Measurements from ENCODE around the gene GJA1.

Gene GJA1

DNA sequence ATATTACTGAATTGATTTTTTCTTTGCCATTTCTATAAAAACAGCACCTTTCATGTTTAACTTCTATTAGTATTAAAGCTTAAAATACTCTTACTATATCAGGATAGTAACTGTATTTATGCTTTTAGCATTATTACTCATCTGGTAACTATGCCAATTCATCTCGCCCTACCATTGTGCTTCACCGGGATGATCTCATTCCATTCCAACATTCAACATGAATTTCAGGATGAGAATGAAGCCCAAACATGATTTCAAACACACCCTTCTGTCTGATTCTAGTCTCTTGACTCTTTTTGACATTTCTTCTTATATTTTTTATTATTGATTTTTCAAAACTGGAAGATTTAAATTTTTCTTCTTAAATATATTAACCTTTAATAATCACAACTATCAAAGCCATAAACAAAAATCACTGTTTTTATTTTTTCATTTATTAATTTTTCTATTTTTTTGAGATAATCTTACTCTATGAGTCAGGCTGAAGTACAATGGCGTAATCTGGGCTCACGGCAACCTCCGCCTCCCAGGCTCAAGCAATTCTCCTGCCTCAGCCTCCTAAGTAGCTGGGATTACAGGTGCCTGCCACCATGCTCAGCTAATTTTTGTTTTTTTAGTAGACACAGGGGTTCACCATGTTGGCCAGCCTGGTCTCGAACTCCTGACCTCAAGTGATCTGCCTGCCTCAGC, 46.7 kb downstream of the GJA1 start:
- no peaks in the 10 kb centered on the region for H3K36me3 ChIP-seq (ENCODE audit: insufficient read depth, low read length)
- H3K9me3 ChIP-seq (ENCODE audit: low read length) = no peaks in the 10 kb centered on the region
- H2AFZ ChIP-seq (ENCODE audit: low read depth, low read length) = no peak overlapping the region
- H3K27me3 ChIP-seq (ENCODE audit: insufficient read depth, low read length) = no peaks in the 10 kb centered on the region
- no peak overlapping the region for H3K4me3 ChIP-seq (ENCODE audit: low read length)
- H3K4me1 ChIP-seq (ENCODE audit: insufficient read depth, low read length) = no peaks in the 10 kb centered on the region

DNA sequence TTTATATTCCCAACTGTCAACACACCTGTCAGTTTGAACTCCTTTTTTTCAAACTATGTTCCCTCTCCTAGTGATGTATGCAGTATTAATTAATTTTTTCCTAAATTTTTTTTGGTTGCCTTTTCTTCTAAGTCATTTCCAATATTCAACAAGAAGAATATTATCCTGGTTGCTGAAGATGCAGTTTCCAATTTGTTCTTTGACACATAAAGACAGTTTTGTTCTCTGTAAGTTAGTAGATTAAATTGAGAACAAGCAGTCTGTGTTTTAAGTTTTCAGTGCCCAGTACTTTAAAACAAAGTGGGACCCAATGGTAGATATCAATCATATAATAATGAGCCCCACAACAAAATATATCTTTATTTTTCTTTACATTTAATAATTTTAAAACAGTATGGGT, 47.3 kb downstream of the GJA1 start:
- H3K36me3 ChIP-seq (ENCODE audit: insufficient read depth, low read length) = no peaks in the 10 kb centered on the region
- H2AFZ ChIP-seq (ENCODE audit: low read depth, low read length) = no peak overlapping the region
- H3K9me3 ChIP-seq (ENCODE audit: low read length) = no peaks in the 10 kb centered on the region
- no peak overlapping the region for H3K4me3 ChIP-seq (ENCODE audit: low read length)
- H3K4me1 ChIP-seq (ENCODE audit: insufficient read depth, low read length) = no peaks in the 10 kb centered on the region
- H3K27me3 ChIP-seq (ENCODE audit: insufficient read depth, low read length) = no peaks in the 10 kb centered on the region

DNA sequence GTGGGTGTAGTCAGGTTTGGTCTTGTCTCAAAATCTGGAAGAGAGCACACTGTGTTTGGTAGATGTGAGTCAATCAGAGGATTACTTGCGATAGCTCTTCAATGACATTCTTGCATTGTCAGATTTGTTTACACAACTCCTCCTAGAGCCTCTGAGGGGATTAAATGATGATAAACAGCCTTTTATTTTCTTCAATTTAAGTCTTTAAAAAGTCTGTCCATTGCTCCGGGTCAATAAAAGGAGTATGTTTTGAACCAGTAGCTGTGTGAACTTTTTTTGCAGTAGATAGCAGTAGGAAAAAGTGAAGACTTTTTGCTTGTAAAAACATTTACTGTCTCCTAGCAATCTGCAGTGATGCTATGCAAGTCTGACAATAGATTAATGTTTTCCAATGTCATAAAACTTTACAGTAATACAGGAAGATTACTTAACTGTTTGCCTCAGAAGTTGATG, 49.9 kb downstream of the GJA1 start:
- Histone ChIP-seq H3K4me3 (ENCODE audit: low read length) (no peak overlapping the region), H3K27me3 (ENCODE audit: insufficient read depth, low read length) (no peaks in the 10 kb centered on the region), H3K36me3 (ENCODE audit: insufficient read depth, low read length) (no peaks in the 10 kb centered on the region), H3K9me3 (ENCODE audit: low read length) (no peaks in the 10 kb centered on the region), H3K4me1 (ENCODE audit: insufficient read depth, low read length) (no peaks in the 10 kb centered on the region), H2AFZ (ENCODE audit: low read depth, low read length) (no peak overlapping the region)

DNA sequence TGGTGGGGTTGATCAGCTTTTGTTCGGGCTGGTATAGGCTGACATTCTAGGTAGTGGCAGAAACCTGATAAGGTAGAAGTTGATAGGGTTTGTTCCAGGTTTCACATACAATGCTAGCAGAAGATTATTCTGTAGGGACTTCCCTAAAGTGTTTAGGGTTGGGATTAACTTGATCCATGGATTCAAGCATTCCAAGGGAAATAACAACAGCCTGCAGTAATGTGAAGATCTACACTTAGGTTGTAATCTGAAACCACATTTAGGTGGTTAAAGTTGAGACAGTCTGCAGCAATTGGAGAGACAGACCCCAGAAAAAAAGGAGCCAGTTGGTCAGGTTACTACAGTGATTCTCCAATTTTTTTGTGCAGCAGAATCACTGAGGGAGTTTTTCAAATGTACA, 56.1 kb downstream of the GJA1 start:
- no peaks in the 10 kb centered on the region for H3K27me3 ChIP-seq (ENCODE audit: insufficient read depth, low read length)
- H3K36me3 ChIP-seq (ENCODE audit: insufficient read depth, low read length) = no peaks in the 10 kb centered on the region
- no peaks in the 10 kb centered on the region for H3K4me1 ChIP-seq (ENCODE audit: insufficient read depth, low read length)
- no peak overlapping the region for H3K4me3 ChIP-seq (ENCODE audit: low read length)
- H2AFZ ChIP-seq (ENCODE audit: low read depth, low read length) = no peak overlapping the region
- no peaks in the 10 kb centered on the region for H3K9me3 ChIP-seq (ENCODE audit: low read length)

DNA sequence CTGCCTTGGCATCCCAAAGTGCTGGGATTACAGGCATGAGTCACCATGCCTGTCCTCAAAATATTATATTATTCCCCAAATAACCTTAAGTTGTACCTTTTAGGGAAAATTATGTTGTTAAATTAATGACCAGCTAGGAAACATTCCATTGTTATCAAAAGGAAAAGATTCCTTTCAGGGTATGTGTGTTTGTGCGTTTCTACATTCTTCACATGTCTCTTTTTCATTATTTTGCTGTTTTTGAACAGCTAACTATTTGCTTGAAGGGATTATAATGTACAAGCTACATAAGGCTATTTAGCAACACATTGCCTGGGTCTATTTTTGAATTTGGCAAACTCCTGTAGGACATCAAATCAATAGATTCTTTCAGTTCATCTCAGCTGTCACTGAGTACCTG, 57.1 kb downstream of the GJA1 start:
- Histone ChIP-seq H3K27me3 (ENCODE audit: insufficient read depth, low read length) (no peaks in the 10 kb centered on the region), H3K9me3 (ENCODE audit: low read length) (no peaks in the 10 kb centered on the region), H3K4me3 (ENCODE audit: low read length) (no peak overlapping the region), H2AFZ (ENCODE audit: low read depth, low read length) (no peak overlapping the region), H3K4me1 (ENCODE audit: insufficient read depth, low read length) (no peaks in the 10 kb centered on the region), H3K36me3 (ENCODE audit: insufficient read depth, low read length) (no peaks in the 10 kb centered on the region)

DNA sequence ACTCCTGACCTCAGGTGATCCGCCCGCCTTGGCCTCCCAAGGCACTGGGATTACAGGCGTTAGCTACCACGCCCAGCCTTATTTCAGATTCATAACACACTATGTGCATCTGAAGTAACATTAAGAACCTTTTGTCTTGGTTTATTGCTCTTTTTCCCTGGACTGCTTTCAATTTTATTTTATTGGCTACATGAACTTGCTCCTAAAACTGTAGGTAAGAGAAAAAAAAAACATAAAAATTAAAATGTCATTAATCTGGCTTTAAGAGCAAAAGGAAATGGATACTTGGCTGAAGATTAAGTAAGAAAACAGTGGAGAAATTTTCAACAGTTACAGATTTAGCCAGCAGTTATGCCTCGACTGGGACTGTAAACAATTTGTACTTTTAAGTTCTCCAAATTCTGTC, 62.5 kb downstream of the GJA1 start:
- Histone ChIP-seq H2AFZ (ENCODE audit: low read depth, low read length) (no peak overlapping the region), H3K4me3 (ENCODE audit: low read length) (no peak overlapping the region), H3K4me1 (ENCODE audit: insufficient read depth, low read length) (no peaks in the 10 kb centered on the region), H3K9me3 (ENCODE audit: low read length) (no peaks in the 10 kb centered on the region), H3K36me3 (ENCODE audit: insufficient read depth, low read length) (no peaks in the 10 kb centered on the region), H3K27me3 (ENCODE audit: insufficient read depth, low read length) (no peaks in the 10 kb centered on the region)

DNA sequence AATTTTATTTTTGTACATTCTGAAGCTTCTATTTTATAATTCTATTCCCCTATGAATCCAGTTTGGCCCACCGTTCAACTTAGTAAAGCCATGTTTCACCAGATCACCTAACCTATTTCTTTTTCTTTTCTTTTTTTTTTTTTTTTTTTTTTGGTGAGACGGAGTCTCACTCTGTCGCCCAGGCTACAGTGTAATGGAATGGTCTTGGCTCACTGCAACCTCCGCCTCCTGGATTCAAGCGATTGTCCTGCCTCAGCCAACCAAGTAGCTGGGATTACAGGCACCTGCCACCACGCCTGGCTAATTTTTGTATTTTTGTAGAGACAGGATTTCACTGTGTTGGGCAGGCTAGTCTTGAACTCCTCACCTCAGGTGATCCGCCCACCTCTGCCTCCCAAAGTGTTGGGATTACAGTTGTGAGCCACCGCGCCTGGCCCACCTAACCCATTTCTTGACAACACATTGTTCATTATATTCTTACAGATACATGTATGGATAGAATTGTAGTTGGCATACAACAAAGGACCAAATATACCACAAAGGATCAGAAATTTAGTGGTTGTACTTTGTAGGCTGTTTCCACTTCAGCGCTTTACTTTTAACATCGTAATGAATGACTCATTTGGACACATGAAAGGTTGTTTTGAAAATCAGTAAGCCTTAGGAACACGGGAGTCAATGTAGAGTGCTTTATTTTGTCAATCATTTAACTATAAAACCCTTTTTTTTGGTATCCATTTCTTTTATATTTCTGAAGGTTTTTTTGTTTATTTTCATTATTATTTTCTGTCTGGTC, 63.2 kb downstream of the GJA1 start:
- Histone ChIP-seq H3K27me3 (ENCODE audit: insufficient read depth, low read length) (no peaks in the 10 kb centered on the region), H2AFZ (ENCODE audit: low read depth, low read length) (no peak overlapping the region), H3K4me3 (ENCODE audit: low read length) (no peak overlapping the region), H3K4me1 (ENCODE audit: insufficient read depth, low read length) (no peaks in the 10 kb centered on the region), H3K36me3 (ENCODE audit: insufficient read depth, low read length) (no peaks in the 10 kb centered on the region), H3K9me3 (ENCODE audit: low read length) (no peaks in the 10 kb centered on the region)

Measured in neuron (in vitro differentiated cells).